KOPT-K1 (cell line): ENCODE results near the gene CYP26A1.

Experiments used
- H3K27ac ChIP-seq: fragments of 200-600 bp; sonication (generic); 2 replicates; pipeline ENCODE4 v1.5.1; 2016; ENCODE audit warnings: antibody characterized with exemption, mild to moderate bottlenecking, low read depth, low read length; ENCODE audit not compliant: poor library complexity, severe bottlenecking
- H3K36me3 ChIP-seq: fragments of 200-600 bp; sonication (generic); 2 replicates; pipeline ENCODE4 v1.5.1; 2017; ENCODE audit warnings: antibody characterized with exemption, mild to moderate bottlenecking, low read length, moderate library complexity; ENCODE audit not compliant: insufficient read depth
- H3K9me3 ChIP-seq: fragments of 200-600 bp; sonication (generic); 2 replicates; pipeline ENCODE4 v1.5.1; 2017; ENCODE audit warnings: antibody characterized with exemption, low read length, mild to moderate bottlenecking; ENCODE audit not compliant: insufficient read depth, poor library complexity, severe bottlenecking

CYP26A1 gene

DNA sequence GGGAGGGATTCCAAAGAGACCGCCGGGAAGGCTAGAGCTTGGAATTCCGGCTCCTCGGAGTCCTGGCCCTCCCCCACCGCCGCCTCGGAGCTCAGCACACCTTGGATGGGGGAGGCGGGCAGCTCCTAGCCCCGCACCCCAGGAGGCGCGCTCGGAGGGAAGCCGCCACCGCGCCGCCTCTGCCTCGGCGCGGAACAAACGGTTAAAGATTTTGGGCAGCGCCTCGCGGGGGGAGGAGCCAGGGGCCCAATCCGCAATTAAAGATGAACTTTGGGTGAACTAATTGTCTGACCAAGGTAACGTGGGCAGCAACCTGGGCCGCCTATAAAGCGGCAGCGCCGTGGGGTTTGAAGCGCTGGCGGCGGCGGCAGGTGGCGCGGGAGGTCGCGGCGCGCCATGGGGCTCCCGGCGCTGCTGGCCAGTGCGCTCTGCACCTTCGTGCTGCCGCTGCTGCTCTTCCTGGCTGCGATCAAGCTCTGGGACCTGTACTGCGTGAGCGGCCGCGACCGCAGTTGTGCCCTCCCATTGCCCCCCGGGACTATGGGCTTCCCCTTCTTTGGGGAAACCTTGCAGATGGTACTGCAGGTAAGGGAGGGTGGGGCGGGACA, at the start of gene CYP26A1:
TSS of gene CYP26A1 (plus strand) at position 355 of the 608 bp plus-strand sequence. CDS start at position 397, 42 bp downstream.
- Histone ChIP-seq H3K36me3 (no peaks in the 10 kb centered on the region), H3K9me3 (no peaks in the 10 kb centered on the region), H3K27ac (no peak within 1 kb of the TSS)

- Histone ChIP-seq H3K36me3 (peaks cover 1% of the 10 kb centered on the region; the same call in 1 of the 2 replicates), H3K9me3 (no peaks in the 10 kb centered on the region), H3K27ac (no peak overlapping the region)
Measured at GRCh38 chr10:93026072-93026471, 47.6 kb upstream of the CYP26A1 start.

- H3K9me3 ChIP-seq: no peaks in the 10 kb centered on the region
- H3K27ac ChIP-seq: no peak overlapping the region
- no peaks in the 10 kb centered on the region; the same call in 1 of the 2 replicates for H3K36me3 ChIP-seq
Measured at GRCh38 chr10:93027508-93027907, 46.2 kb upstream of the CYP26A1 start.

- Histone ChIP-seq H3K36me3 (no peaks in the 10 kb centered on the region; the same call in 1 of the 2 replicates), H3K27ac (no peak overlapping the region), H3K9me3 (no peaks in the 10 kb centered on the region)
Measured at GRCh38 chr10:93028883-93029282, 44.8 kb upstream of the CYP26A1 start.

- H3K36me3 ChIP-seq: no peaks in the 10 kb centered on the region; the same call in 1 of the 2 replicates
- H3K9me3 ChIP-seq: no peaks in the 10 kb centered on the region
- no peak overlapping the region for H3K27ac ChIP-seq
Measured at GRCh38 chr10:93030409-93030808, 43.3 kb upstream of the CYP26A1 start.

GRCh38 chr10:93032105-93032808, 41.4 kb upstream of the CYP26A1 start:
- no peaks in the 10 kb centered on the region for H3K9me3 ChIP-seq
- no peaks in the 10 kb centered on the region for H3K36me3 ChIP-seq
- no peak overlapping the region for H3K27ac ChIP-seq

DNA sequence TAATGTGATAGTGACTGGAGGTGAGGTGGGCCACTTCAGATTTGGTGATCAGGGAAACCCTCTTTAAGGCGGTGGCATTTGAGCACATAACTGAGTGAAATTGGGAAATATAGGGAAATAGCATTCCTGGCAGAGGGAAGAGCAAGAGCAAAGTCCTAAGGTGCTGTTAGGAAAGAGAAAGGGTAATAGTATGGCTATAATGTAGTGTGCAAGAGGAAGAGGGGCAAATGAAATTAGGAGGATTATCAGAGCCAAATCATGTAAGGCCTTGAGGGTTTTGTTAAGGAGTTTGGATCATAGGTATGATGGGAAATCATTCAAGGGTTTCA, 40.9 kb upstream of the CYP26A1 start:
- Histone ChIP-seq H3K27ac (no peak overlapping the region), H3K9me3 (no peaks in the 10 kb centered on the region), H3K36me3 (no peaks in the 10 kb centered on the region)

DNA sequence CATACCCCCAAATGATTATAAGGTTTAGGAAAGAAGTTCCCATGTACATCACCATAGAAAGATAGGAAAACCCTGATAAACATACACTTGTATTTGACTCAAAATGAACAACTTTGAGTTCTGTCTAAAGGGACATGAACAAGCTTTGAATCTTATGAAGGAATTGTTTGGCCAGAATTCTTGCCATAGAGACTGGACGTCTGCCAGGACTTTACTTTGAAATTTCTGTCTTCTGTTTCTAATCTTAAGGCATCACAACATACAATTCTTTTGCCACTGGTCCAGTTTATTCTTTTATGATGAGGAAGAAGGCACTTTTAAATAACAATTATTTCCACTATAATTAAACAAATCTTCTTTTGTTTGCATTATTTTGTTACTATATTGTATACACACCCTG, 39.3 kb upstream of the CYP26A1 start:
- H3K36me3 ChIP-seq: no peaks in the 10 kb centered on the region
- H3K27ac ChIP-seq: no peak overlapping the region
- no peaks in the 10 kb centered on the region for H3K9me3 ChIP-seq

- Histone ChIP-seq H3K36me3 (no peaks in the 10 kb centered on the region), H3K27ac (no peak overlapping the region), H3K9me3 (no peaks in the 10 kb centered on the region)
Measured at GRCh38 chr10:93039110-93039509, 34.6 kb upstream of the CYP26A1 start.

DNA sequence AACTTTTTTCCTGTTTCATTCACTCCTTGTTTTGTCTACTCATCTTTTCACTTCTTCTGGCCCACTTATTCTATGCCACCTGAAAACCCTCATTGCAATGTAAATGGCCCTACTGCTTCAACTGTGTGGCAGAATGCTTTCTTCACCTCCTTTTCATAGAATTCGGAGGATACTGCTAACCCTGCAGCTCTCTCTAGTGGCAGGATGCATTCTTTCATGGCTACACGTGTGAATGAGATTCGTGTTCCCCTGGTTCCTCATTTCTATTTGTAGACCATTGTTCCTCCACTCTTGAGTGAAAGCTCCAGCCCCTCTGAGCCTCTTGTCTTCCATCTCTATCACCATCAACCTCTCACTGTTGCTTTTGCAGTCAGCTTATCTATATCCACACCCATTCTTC, 34.0 kb upstream of the CYP26A1 start:
- no peak overlapping the region for H3K27ac ChIP-seq
- H3K9me3 ChIP-seq: no peaks in the 10 kb centered on the region
- no peaks in the 10 kb centered on the region for H3K36me3 ChIP-seq

GRCh38 chr10:93054486-93054885, 19.2 kb upstream of the CYP26A1 start:
- Histone ChIP-seq H3K27ac (no peak overlapping the region), H3K9me3 (peaks cover 9% of the 10 kb centered on the region), H3K36me3 (peaks cover 12% of the 10 kb centered on the region)

GRCh38 chr10:93058139-93058538, 15.6 kb upstream of the CYP26A1 start:
- Histone ChIP-seq H3K27ac (no peak overlapping the region), H3K36me3 (peaks cover 37% of the 10 kb centered on the region), H3K9me3 (peaks cover 41% of the 10 kb centered on the region)

- Histone ChIP-seq H3K36me3 (peaks cover 37% of the 10 kb centered on the region), H3K9me3 (peaks cover 41% of the 10 kb centered on the region), H3K27ac (no peak within 1 kb of the TSS)
Measured at GRCh38 chr10:93059975-93060886, 13.5 kb upstream of the CYP26A1 start, which contains the start of gene CYP26C1. CYP26C1 (plus strand) TSS chr10:93060798; CDS start chr10:93061264, 466 bp downstream.

- Histone ChIP-seq H3K27ac (no peak overlapping the region), H3K9me3 (peaks cover 41% of the 10 kb centered on the region), H3K36me3 (peaks cover 37% of the 10 kb centered on the region)
Measured at GRCh38 chr10:93060887-93061593, 12.7 kb upstream of the CYP26A1 start.
